Measurements from ENCODE around the gene CUL3. TPM values are rescaled to one million over a fixed set of nuclear protein-coding genes. Genes with fewer than 3 reads are reported as not detected.
"Not testable (repeated sequence)": the region's sequence is repeated elsewhere in the genome, so short reads cannot be mapped to it uniquely, and the experiment has no call there.

Gene CUL3
- total and polyA plus RNA-seq, 8 donors, result 70.9 to 116 (median 98.1) TPM

GRCh38 chr2:224528171-224528570 lies 57.0 kb downstream of the CUL3 start:
- H3K4me3 ChIP-seq, result no peak overlapping the region
- no peak for TF ChIP-seq CTCF (IDR thresholded peaks at IDR 0.05)
- H3K36me3 ChIP-seq, result peaks cover 0 to 16% of the 10 kb centered on the region in 2 donors
- no peaks in the 10 kb centered on the region for H3K27me3 ChIP-seq
- ATAC-seq, result no peak
- intact Hi-C loops (cut with DNase I), result no loop called here
- H3K27ac ChIP-seq, result no peak overlapping the region
- peaks cover 0 to 33% of the 10 kb centered on the region in 2 donors for H3K4me1 ChIP-seq
- DNase-seq, result no peak
- no peaks in the 10 kb centered on the region for H3K9me3 ChIP-seq

GRCh38 chr2:224525774-224526173 lies 59.4 kb downstream of the CUL3 start:
- no peak for TF ChIP-seq CTCF (IDR thresholded peaks at IDR 0.05)
- no peak overlapping the region for H3K4me3 ChIP-seq
- no peak for DNase-seq
- H3K36me3 ChIP-seq, result peaks cover 0 to 11% of the 10 kb centered on the region in 2 donors
- H3K4me1 ChIP-seq, result peaks cover 0 to 42% of the 10 kb centered on the region in 2 donors
- peak; percentile 8 for ATAC-seq
- no peak overlapping the region for H3K27ac ChIP-seq
- intact Hi-C loops (cut with DNase I), result no loop called here
- H3K27me3 ChIP-seq, result no peaks in the 10 kb centered on the region
- H3K9me3 ChIP-seq, result no peaks in the 10 kb centered on the region

GRCh38 chr2:224524657-224525056 lies 60.5 kb downstream of the CUL3 start:
- H3K4me1 ChIP-seq, result peaks cover 5 to 52% of the 10 kb centered on the region in 2 donors
- no peak for ATAC-seq
- H3K27me3 ChIP-seq, result no peaks in the 10 kb centered on the region
- peaks cover 0 to 3% of the 10 kb centered on the region in 2 donors for H3K36me3 ChIP-seq
- H3K4me3 ChIP-seq, result no peak overlapping the region
- no peaks in the 10 kb centered on the region for H3K9me3 ChIP-seq
- no peak for TF ChIP-seq CTCF (IDR thresholded peaks at IDR 0.05)
- DNase-seq, result no peak
- intact Hi-C loops (cut with DNase I), result no loop called here
- H3K27ac ChIP-seq, result no peak overlapping the region

- no peaks in the 10 kb centered on the region for H3K27me3 ChIP-seq
- DNase-seq (no peak), ATAC-seq (peak; percentile 38)
- peak overlapping the region in 1 of 2 donors; percentile 45 for H3K27ac ChIP-seq
- peaks cover 5 to 59% of the 10 kb centered on the region in 2 donors for H3K4me1 ChIP-seq
- no peak overlapping the region for H3K4me3 ChIP-seq
- TF ChIP-seq CTCF (IDR thresholded peaks at IDR 0.05), result no peak
- no peaks in the 10 kb centered on the region for H3K9me3 ChIP-seq
- intact Hi-C loops (cut with DNase I), result no loop called here
- no peaks in the 10 kb centered on the region for H3K36me3 ChIP-seq
These were observed 61.3 kb downstream of the CUL3 start for GRCh38 chr2:224523626-224524577.

- intact Hi-C loops (cut with DNase I); H3K9me3 ChIP-seq; ATAC-seq; DNase-seq; H3K27ac ChIP-seq; H3K36me3 ChIP-seq; H3K27me3 ChIP-seq; H3K4me3 ChIP-seq: not testable (repeated sequence)
- H3K4me1 ChIP-seq, result peaks cover 5 to 74% of the 10 kb centered on the region in 2 donors
These were observed 62.7 kb downstream of the CUL3 start for GRCh38 chr2:224522483-224522882.
